HepG2 (cell line): Measurements from ENCODE around the gene DIPK1B.

Experiments used
- ATAD3A ChIP-seq: sonication (generic); formaldehyde crosslinking; IDR thresholded peaks from 2 replicates; pipeline ENCODE4 v1.4.0; 2020; ENCODE audit warnings: missing genetic modification reagents
- FOXK2 ChIP-seq: fragments of 450-650 bp; IDR thresholded peaks from 2 replicates; pipeline ENCODE4 v1.6.1; 2016
- MYC ChIP-seq: sonication (generic); formaldehyde crosslinking; IDR thresholded peaks from 2 replicates; pipeline ENCODE4 v1.9.0; 2021; ENCODE audit warnings: missing genetic modification reagents, borderline replicate concordance
- MYNN ChIP-seq: sonication (generic); formaldehyde crosslinking; IDR thresholded peaks from 2 replicates; pipeline ENCODE4 v1.4.0; 2020; ENCODE audit warnings: mild to moderate bottlenecking, low read depth, missing genetic modification reagents
- NBN ChIP-seq: fragments of 450-650 bp; conservative IDR thresholded peaks from 2 replicates; pipeline ENCODE4 v1.6.1; 2017
- RAD21 ChIP-seq: fragments of 450-650 bp; formaldehyde crosslinking; IDR thresholded peaks from 2 replicates; pipeline ENCODE4 v1.5.0; 2020; ENCODE audit warnings: mild to moderate bottlenecking
- STAG1 ChIP-seq: sonication (generic); formaldehyde crosslinking; IDR thresholded peaks from 2 replicates; pipeline ENCODE4 v1.4.0; 2020; ENCODE audit warnings: missing genetic modification reagents
- TF ChIP-seq, protein P1 (sequence below): IDR thresholded peaks from 2 replicates; pipeline ENCODE4 v1.6.1; 2012; ENCODE audit warnings: inconsistent platforms

DNA sequence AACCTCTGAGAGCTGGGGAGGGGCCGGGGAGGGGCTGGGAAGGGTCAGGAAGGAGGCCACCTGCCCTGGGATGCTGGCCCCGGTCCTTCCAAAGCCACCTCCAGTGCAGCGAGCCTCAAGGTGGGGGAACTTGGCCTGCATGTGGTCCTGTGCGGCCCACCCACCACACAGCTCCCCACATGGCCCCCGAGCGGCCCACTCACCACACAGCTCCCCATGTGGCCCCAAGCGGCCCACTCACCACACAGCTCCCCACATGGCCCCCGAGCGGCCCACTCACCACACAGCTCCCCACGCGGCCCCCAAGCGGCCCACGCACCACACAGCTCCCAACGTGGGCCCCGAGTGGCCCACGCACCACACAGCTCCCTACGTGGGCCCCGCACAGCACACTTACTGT lies 32.4 kb downstream of the DIPK1B start:
- TF ChIP-seq RAD21 (CRISPR knock-in tag) (no peak), STAG1 (CRISPR knock-in tag) (no peak), MYC (CRISPR knock-in tag) (no peak), NBN (no peak), ATAD3A (CRISPR knock-in tag) (no peak), MYNN (CRISPR knock-in tag) (no peak), FOXK2 (no peak)
- TF ChIP-seq, protein P1, sequence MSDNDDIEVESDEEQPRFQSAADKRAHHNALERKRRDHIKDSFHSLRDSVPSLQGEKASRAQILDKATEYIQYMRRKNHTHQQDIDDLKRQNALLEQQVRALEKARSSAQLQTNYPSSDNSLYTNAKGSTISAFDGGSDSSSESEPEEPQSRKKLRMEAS = no peak
